ENCODE results near the gene C10orf90.

DNA sequence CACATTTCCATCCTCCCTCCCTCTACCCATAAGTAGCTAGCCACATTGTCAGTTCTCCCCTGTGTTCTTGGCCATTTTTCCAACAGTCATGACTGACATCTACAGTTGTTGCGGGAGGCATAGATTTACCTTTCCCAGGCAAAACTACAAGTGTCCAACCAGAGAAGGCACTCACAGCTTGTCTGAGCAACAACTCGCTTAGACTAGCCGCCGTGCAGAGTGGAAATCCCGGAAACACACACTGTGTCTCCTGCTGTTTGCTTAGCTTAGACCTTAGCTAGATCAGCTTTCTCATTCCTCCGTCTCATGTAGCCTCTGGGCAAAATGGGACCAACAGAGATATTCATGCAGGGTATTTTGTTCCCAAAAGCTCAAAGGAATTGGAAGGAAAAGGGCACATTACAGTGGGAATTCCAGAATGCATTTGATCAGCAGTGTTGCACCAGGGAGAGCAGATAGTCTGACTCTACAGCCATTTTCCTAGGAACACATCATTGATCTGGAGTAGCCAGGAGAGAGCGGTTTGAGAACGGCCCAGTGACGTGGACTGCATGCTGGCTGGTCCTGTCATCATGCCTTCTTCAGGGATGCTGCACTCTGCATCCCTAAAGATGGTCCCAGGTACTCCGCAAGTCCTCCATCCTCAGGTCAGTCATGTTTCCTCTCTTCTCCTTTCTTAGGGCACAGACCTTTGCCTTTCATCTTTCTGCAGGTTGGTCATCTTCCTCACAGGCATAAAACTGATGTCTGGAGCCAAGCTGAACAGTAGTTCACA, 89.4 kb downstream of the C10orf90 start:
- no peak for TF ChIP-seq POLR2A (IDR thresholded peaks at IDR 0.05)
- TF ChIP-seq, protein P1, sequence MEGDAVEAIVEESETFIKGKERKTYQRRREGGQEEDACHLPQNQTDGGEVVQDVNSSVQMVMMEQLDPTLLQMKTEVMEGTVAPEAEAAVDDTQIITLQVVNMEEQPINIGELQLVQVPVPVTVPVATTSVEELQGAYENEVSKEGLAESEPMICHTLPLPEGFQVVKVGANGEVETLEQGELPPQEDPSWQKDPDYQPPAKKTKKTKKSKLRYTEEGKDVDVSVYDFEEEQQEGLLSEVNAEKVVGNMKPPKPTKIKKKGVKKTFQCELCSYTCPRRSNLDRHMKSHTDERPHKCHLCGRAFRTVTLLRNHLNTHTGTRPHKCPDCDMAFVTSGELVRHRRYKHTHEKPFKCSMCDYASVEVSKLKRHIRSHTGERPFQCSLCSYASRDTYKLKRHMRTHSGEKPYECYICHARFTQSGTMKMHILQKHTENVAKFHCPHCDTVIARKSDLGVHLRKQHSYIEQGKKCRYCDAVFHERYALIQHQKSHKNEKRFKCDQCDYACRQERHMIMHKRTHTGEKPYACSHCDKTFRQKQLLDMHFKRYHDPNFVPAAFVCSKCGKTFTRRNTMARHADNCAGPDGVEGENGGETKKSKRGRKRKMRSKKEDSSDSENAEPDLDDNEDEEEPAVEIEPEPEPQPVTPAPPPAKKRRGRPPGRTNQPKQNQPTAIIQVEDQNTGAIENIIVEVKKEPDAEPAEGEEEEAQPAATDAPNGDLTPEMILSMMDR (IDR thresholded peaks at IDR 0.05) = no peak

Measured in Peyer's patch (tissue), 4 donors.